ENCODE data around the gene RWDD1. TPM values are rescaled to one million over a fixed set of nuclear protein-coding genes. Genes with fewer than 3 reads are reported as not detected.

Gene RWDD1
- total and polyA plus RNA-seq, 2 of the 13 experiments (the other 11 are each of a cell fraction or from before 2014, with no cell fraction given): 27.4 to 67.1 TPM

GRCh38 chr6:116631379-116631990 is 60.2 kb downstream of the RWDD1 start (continued):
- TF ChIP-seq YEATS4 (CRISPR knock-in tag; IDR thresholded peaks at IDR 0.05; ENCODE audit: borderline replicate concordance): peak; percentile 73; the same call in 1 of the 2 replicates
- peak; percentile 70; the same call in 1 of the 2 replicates for TF ChIP-seq ZFP36L1 (CRISPR knock-in tag; IDR thresholded peaks at IDR 0.05)
- peak; percentile 67; the same call in 1 of the 2 replicates for TF ChIP-seq ZNF512B (CRISPR knock-in tag; IDR thresholded peaks at IDR 0.05; ENCODE audit: borderline replicate concordance)
- peak; percentile 91; the same call in 1 of the 2 replicates for TF ChIP-seq SMYD3 (CRISPR knock-in tag; IDR thresholded peaks at IDR 0.05)
- no peak for TF ChIP-seq RARG (CRISPR knock-in tag; IDR thresholded peaks at IDR 0.05; ENCODE audit: low read depth)
- TF ChIP-seq TBP (CRISPR knock-in tag; IDR thresholded peaks at IDR 0.05): no peak
- peak; percentile 72 for TF ChIP-seq TCF7 (IDR thresholded peaks at IDR 0.05; ENCODE audit: low read depth)
- TF ChIP-seq ZKSCAN5 (CRISPR knock-in tag; IDR thresholded peaks at IDR 0.05): no peak
- peak; percentile 99 for TF ChIP-seq POGZ (CRISPR knock-in tag; IDR thresholded peaks at IDR 0.05)
- peak; percentile 100 for TF ChIP-seq GATAD2A (CRISPR knock-in tag; IDR thresholded peaks at IDR 0.05)
- peak; percentile 89; the same call in 1 of the 2 replicates for TF ChIP-seq ZNF556 (CRISPR knock-in tag; IDR thresholded peaks at IDR 0.05; ENCODE audit: borderline replicate concordance)
- TF ChIP-seq BRD4 (CRISPR knock-in tag; IDR thresholded peaks at IDR 0.05): peak; percentile 68; the same call in 1 of the 2 replicates
- no peak for TF ChIP-seq NFE2L1 (CRISPR knock-in tag; IDR thresholded peaks at IDR 0.05; ENCODE audit: borderline replicate concordance)
- TF ChIP-seq, protein P1, sequence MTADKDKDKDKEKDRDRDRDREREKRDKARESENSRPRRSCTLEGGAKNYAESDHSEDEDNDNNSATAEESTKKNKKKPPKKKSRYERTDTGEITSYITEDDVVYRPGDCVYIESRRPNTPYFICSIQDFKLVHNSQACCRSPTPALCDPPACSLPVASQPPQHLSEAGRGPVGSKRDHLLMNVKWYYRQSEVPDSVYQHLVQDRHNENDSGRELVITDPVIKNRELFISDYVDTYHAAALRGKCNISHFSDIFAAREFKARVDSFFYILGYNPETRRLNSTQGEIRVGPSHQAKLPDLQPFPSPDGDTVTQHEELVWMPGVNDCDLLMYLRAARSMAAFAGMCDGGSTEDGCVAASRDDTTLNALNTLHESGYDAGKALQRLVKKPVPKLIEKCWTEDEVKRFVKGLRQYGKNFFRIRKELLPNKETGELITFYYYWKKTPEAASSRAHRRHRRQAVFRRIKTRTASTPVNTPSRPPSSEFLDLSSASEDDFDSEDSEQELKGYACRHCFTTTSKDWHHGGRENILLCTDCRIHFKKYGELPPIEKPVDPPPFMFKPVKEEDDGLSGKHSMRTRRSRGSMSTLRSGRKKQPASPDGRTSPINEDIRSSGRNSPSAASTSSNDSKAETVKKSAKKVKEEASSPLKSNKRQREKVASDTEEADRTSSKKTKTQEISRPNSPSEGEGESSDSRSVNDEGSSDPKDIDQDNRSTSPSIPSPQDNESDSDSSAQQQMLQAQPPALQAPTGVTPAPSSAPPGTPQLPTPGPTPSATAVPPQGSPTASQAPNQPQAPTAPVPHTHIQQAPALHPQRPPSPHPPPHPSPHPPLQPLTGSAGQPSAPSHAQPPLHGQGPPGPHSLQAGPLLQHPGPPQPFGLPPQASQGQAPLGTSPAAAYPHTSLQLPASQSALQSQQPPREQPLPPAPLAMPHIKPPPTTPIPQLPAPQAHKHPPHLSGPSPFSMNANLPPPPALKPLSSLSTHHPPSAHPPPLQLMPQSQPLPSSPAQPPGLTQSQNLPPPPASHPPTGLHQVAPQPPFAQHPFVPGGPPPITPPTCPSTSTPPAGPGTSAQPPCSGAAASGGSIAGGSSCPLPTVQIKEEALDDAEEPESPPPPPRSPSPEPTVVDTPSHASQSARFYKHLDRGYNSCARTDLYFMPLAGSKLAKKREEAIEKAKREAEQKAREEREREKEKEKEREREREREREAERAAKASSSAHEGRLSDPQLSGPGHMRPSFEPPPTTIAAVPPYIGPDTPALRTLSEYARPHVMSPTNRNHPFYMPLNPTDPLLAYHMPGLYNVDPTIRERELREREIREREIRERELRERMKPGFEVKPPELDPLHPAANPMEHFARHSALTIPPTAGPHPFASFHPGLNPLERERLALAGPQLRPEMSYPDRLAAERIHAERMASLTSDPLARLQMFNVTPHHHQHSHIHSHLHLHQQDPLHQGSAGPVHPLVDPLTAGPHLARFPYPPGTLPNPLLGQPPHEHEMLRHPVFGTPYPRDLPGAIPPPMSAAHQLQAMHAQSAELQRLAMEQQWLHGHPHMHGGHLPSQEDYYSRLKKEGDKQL (CRISPR knock-in tag; IDR thresholded peaks at IDR 0.05; ENCODE audit: low read depth): peak; percentile 86
- peak; percentile 84; the same call in 1 of the 2 replicates for TF ChIP-seq ZSCAN21 (CRISPR knock-in tag; IDR thresholded peaks at IDR 0.05; ENCODE audit: borderline replicate concordance)
- TF ChIP-seq, protein P2, sequence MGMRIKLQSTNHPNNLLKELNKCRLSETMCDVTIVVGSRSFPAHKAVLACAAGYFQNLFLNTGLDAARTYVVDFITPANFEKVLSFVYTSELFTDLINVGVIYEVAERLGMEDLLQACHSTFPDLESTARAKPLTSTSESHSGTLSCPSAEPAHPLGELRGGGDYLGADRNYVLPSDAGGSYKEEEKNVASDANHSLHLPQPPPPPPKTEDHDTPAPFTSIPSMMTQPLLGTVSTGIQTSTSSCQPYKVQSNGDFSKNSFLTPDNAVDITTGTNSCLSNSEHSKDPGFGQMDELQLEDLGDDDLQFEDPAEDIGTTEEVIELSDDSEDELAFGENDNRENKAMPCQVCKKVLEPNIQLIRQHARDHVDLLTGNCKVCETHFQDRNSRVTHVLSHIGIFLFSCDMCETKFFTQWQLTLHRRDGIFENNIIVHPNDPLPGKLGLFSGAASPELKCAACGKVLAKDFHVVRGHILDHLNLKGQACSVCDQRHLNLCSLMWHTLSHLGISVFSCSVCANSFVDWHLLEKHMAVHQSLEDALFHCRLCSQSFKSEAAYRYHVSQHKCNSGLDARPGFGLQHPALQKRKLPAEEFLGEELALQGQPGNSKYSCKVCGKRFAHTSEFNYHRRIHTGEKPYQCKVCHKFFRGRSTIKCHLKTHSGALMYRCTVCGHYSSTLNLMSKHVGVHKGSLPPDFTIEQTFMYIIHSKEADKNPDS (CRISPR knock-in tag; IDR thresholded peaks at IDR 0.05): peak; percentile 84
- TF ChIP-seq BCL3 (CRISPR knock-in tag; IDR thresholded peaks at IDR 0.05): peak; percentile 63; the same call in 1 of the 2 replicates

Data from HepG2 (cell line).